Ovary (tissue), 9 donors: ENCODE measurements around the gene CARMIL1. TPM values are rescaled to one million over a fixed set of nuclear protein-coding genes. Genes with fewer than 3 reads are reported as not detected.

ENCODE experiments used
- DNase-seq, 5 donors: peaks; one replicate each; pipeline ENCODE4 v3.0.0-alpha.2; 2019 to 2020
- H3K27ac ChIP-seq, 2 donors: fragments of 200-600 bp; one replicate each; pipeline versions ENCODE4 v1.5.1 to v1.8.0; 2019 to 2022
- H3K27me3 ChIP-seq: fragments of 200-600 bp; one replicate; pipeline ENCODE4 v1.8.0; 2022
- H3K36me3 ChIP-seq: fragments of 200-600 bp; sonication (generic); one replicate; pipeline ENCODE4 v1.5.1; 2019
- H3K4me1 ChIP-seq: one replicate; pipeline ENCODE4 v1.8.1; 2013; ENCODE audit warnings: mild to moderate bottlenecking, moderate library complexity; ENCODE audit not compliant: insufficient read depth
- H3K4me3 ChIP-seq: fragments of 200-600 bp; sonication (generic); one replicate; pipeline ENCODE4 v1.5.1; 2017
- H3K9me3 ChIP-seq, 2 donors: fragments of 200-600 bp in 1 of 2; sonication (generic) in 1 of 2; one replicate each; pipeline versions ENCODE4 v1.5.1 to v1.8.1; 2013 to 2019; ENCODE audit warnings: mild to moderate bottlenecking in 1 of 2, moderate library complexity in 1 of 2
- EP300 ChIP-seq: sonication (generic); formaldehyde crosslinking; IDR thresholded peaks from one replicate; pipeline ENCODE4 v1.6.1; 2017; ENCODE audit warnings: antibody characterized with exemption
- POLR2A ChIP-seq: fragments of 450-650 bp; IDR thresholded peaks from one replicate; pipeline ENCODE4 v1.6.1; 2017; ENCODE audit warnings: antibody characterized with exemption, mild to moderate bottlenecking, moderate library complexity
- WGBS, 3 donors: extraction: QIAGEN DNeasy Blood & Tissue Kit in 1 of 3; methylation state at CpG; one replicate each; pipeline versions ENCODE4 v1.1.5 to v1.1.7; 2013 to 2017; 5-methylcytosine and 5-hydroxymethylcytosine counted together
- intact Hi-C, 4 donors: fragments of 100-400 bp; cut with DNase I; formaldehyde crosslinking; loops; one replicate each; pipeline versions ENCODE4 v1.11.0 to v1.15.1; 2022 to 2023
- polyA plus RNA-seq, 2 donors: library from polyadenylated mRNA; stranded (reverse); fragments of 200-250 nt in 1 of 2; fragments of 350-450 nt in 1 of 2; fragmentation: Illumina TruSeq in 1 of 2; extraction: RNeasy Lipid Tissue Mini Kit (QIAGEN cat#74804) in 1 of 2; gene quantifications; one replicate each; pipeline ENCODE4 v1.2.3, GENCODE V29; 2013 to 2014
- total RNA-seq, 7 donors: library from RNA; depleted of rRNA in 2 of 7; stranded (reverse); fragments of >200 nt in 2 of 7; fragmentation: NEBNext Ultra II Directional in 3 of 7; extraction: Animal tissue kit (Norgen Biotek cat#: 25700) in 3 of 7; gene quantifications; one replicate each; pipeline versions ENCODE4 v1.1.0 to v1.2.4, GENCODE V29; 2016 to 2023
- TF ChIP-seq, protein P1 (sequence below), 3 donors: fragments of 450-650 bp in 2 of 3; fragments of 200-600 bp in 1 of 3; IDR thresholded peaks; one replicate each; pipeline versions ENCODE4 v1.5.1 to v1.8.0; 2016 to 2022; ENCODE audit warnings: antibody characterized with exemption in 3 of 3, mild to moderate bottlenecking in 1 of 3
- donor health status: DM: no; HTN: no; CAD: no; lungs with moderate emphysema.
- donor health status: DM: no; HTN: no; CAD: no.
- donor health status: Bipolar disorder and iron deficiency.
- donor health status: DM: yes; HTN: yes; CAD: no.
- donor health status: DM: no; HTN: no; CAD: no.
- donor health status: DM: yes; HTN: yes; CAD: no.

The CARMIL1 gene
- total and polyA plus RNA-seq, 9 donors = 6.4 to 25.6 (median 16.8) TPM

DNA sequence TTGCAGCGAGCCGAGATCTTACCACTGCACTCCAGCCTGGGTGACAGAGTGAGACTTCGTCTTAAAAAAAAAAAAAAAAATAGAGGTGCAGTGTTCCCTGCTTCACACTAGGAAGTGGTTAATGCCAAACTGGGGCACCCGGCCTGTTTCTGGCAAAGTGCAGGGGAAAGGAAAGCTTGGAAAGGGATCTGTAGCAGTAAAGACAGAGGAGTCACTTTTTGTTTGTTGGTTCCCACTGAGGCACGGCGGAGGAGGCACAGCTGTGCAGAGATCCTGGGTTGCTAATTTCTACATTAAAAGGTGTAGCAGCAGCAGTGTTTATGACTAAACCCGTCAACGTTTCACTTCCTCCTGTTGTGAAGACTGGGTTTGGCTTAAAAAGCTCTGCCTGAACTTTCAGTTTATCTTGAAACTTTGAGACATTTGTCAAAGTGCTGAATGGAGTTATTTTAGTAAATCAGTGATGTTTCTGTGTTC, 125.6 kb downstream of the CARMIL1 start:
- peaks cover 1% of the 10 kb centered on the region for H3K4me1 ChIP-seq
- no peak overlapping the region for H3K27ac ChIP-seq
- intact Hi-C loops = no loop called here
- TF ChIP-seq EP300 (no peak), POLR2A (no peak)
- TF ChIP-seq, protein P1, sequence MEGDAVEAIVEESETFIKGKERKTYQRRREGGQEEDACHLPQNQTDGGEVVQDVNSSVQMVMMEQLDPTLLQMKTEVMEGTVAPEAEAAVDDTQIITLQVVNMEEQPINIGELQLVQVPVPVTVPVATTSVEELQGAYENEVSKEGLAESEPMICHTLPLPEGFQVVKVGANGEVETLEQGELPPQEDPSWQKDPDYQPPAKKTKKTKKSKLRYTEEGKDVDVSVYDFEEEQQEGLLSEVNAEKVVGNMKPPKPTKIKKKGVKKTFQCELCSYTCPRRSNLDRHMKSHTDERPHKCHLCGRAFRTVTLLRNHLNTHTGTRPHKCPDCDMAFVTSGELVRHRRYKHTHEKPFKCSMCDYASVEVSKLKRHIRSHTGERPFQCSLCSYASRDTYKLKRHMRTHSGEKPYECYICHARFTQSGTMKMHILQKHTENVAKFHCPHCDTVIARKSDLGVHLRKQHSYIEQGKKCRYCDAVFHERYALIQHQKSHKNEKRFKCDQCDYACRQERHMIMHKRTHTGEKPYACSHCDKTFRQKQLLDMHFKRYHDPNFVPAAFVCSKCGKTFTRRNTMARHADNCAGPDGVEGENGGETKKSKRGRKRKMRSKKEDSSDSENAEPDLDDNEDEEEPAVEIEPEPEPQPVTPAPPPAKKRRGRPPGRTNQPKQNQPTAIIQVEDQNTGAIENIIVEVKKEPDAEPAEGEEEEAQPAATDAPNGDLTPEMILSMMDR (IDR thresholded peaks at IDR 0.05) = no peak
- no peaks in the 10 kb centered on the region for H3K27me3 ChIP-seq
- WGBS, 3 donors = 61 to 67% (median 62%) methylated on average over 8 of the region's 8 CpGs
- no peak overlapping the region for H3K4me3 ChIP-seq
- H3K36me3 ChIP-seq = no peaks in the 10 kb centered on the region
- no peaks in the 10 kb centered on the region for H3K9me3 ChIP-seq
- DNase-seq = no peak

DNA sequence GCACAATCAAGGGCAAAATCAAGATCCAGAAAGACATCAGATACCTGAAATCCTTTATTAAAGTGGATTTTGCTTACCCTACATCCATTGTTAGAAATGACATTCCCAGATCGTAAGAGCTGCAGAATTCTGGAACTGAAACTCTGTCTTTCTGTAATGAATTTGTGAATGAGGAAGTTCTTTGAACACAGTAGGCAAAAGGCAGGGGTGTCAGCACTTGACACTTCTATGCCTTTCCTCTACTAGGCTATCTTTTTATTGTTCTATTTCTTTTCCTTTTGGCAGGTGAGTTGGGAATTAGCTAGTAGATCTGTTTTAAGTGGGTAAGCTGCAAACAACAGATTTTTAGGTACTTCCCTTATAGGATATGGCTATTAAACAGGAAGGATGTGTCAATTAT, 126.3 kb downstream of the CARMIL1 start:
- H3K27me3 ChIP-seq = no peaks in the 10 kb centered on the region
- TF ChIP-seq POLR2A (no peak), EP300 (no peak)
- TF ChIP-seq, protein P1 (IDR thresholded peaks at IDR 0.05) = no peak
- no peak overlapping the region for H3K27ac ChIP-seq
- H3K4me1 ChIP-seq = peaks cover 1% of the 10 kb centered on the region
- 71 to 84% (median 74%) methylated on average over 1 of the region's 1 CpG for WGBS, 3 donors
- no peak overlapping the region for H3K4me3 ChIP-seq
- H3K36me3 ChIP-seq = no peaks in the 10 kb centered on the region
- no peak for DNase-seq
- intact Hi-C loops = no loop called here
- no peaks in the 10 kb centered on the region for H3K9me3 ChIP-seq

DNA sequence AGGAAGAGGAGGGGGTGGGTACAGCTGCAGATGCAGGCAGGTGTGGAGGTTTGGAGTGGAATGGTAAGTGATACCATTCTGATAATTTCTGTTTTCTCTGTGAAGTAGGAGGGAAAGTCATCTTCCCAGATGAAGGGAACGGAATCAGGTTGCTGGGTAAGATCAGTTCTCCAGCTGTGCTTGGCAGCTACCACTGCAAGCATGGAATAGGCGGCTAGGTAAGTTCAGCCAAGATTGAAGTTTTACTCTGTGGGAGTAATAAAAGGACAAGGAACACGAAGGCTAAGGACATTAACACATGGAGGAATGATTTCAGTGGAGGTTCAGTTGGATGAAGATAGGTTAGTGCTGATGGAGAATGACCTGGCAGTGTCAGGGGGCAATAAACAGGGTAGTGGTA, 128.3 kb downstream of the CARMIL1 start:
- intact Hi-C loops = no loop called here
- H3K4me3 ChIP-seq = no peak overlapping the region
- WGBS, 3 donors = 71 to 77% (median 72%) methylated on average over 3 of the region's 3 CpGs
- peaks cover 1% of the 10 kb centered on the region for H3K4me1 ChIP-seq
- H3K27me3 ChIP-seq = no peaks in the 10 kb centered on the region
- no peaks in the 10 kb centered on the region for H3K36me3 ChIP-seq
- TF ChIP-seq, protein P1 (IDR thresholded peaks at IDR 0.05) = no peak
- TF ChIP-seq EP300 (no peak), POLR2A (no peak)
- H3K9me3 ChIP-seq = no peaks in the 10 kb centered on the region
- no peak overlapping the region for H3K27ac ChIP-seq
- DNase-seq = no peak

DNA sequence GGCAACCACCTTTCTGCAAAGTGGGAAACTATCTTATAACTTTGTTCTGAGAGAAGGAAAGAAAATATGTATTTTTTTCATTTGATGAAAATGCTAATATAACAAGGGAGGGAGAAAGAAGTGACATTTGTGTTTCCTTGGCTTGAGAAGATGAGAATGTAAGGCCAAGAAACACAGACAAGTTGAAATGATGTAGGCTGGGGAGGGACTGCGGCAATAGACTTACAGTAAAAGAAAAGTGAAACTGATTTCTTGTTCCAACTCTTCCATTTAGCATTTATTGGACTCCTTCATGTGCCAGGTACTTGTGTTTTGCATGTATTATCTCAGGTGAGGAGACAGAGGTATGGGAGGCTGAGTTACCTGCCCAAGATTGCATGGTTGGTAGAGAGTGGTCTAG, 130.9 kb downstream of the CARMIL1 start:
- Histone ChIP-seq H3K9me3 (no peaks in the 10 kb centered on the region), H3K4me1 (peaks cover 11% of the 10 kb centered on the region), H3K27ac (no peak overlapping the region), H3K27me3 (no peaks in the 10 kb centered on the region), H3K36me3 (no peaks in the 10 kb centered on the region), H3K4me3 (no peak overlapping the region)
- intact Hi-C loops = no loop called here
- DNase-seq = no peak
- WGBS, 3 donors = 81 to 97% (median 96%) methylated on average over 1 of the region's 1 CpG
- TF ChIP-seq POLR2A (no peak), EP300 (no peak)
- TF ChIP-seq, protein P1 (IDR thresholded peaks at IDR 0.05) = no peak
